Fibroblast of pulmonary artery (primary cell): ENCODE results near the gene TRAPPC12.
"Not testable (repeated sequence)": the region's sequence is repeated elsewhere in the genome, so short reads cannot be mapped to it uniquely, and the experiment has no call there.

ENCODE experiments used
- DNase-seq: peaks from one replicate; pipeline ENCODE4 v3.0.0-alpha.2; 2010; ENCODE audit warnings: low read depth
- H3K4me3 ChIP-seq: replicated peaks from 2 replicates; pipeline ENCODE4 v1.5.1; 2011; ENCODE audit warnings: low read depth, mild to moderate bottlenecking, control low read depth, low read length, moderate library complexity
- TF ChIP-seq, protein P1 (sequence below): IDR thresholded peaks from 2 replicates; pipeline ENCODE4 v1.5.1; 2011; ENCODE audit warnings: mild to moderate bottlenecking, control low read depth, low read length, inconsistent platforms; ENCODE audit errors: missing control alignments

The TRAPPC12 gene

DNA sequence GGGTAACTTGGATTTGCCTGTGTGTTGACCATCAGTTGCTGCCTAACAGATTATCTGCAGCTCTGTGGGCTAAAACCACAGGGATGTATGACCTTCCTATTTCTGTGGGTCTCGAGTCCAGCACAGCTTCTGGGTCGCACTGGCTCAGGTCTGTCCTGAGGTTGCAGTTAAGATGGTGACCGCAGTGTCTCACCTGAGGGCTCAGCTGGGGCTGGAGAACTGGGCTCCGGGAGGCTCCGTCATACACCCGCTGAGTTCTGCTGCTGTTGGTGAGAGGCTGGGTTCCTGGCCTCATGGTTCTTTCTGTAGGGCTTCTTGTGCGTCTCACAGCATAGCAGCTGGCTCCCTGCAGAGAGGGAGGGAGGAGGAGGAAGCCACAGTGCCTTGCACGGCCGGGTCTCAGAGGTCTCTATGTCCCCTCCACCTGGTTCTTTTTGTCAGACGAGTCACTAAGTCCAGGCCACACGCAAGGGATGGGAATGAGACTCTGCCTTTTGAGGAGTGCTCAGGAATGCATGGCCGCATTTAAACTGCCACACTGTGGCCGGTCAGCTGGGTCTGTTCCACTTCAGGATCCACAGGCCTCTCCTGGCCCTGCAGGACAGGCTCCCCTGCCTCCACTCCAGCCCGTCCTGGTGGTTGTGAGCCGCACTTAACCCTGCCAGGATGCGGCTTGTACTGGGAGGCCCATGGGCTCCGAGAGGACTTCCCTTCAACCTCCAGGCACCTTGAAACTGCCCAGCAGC, 72.6 kb downstream of the TRAPPC12 start:
- DNase-seq, result no peak
- TF ChIP-seq, protein P1, sequence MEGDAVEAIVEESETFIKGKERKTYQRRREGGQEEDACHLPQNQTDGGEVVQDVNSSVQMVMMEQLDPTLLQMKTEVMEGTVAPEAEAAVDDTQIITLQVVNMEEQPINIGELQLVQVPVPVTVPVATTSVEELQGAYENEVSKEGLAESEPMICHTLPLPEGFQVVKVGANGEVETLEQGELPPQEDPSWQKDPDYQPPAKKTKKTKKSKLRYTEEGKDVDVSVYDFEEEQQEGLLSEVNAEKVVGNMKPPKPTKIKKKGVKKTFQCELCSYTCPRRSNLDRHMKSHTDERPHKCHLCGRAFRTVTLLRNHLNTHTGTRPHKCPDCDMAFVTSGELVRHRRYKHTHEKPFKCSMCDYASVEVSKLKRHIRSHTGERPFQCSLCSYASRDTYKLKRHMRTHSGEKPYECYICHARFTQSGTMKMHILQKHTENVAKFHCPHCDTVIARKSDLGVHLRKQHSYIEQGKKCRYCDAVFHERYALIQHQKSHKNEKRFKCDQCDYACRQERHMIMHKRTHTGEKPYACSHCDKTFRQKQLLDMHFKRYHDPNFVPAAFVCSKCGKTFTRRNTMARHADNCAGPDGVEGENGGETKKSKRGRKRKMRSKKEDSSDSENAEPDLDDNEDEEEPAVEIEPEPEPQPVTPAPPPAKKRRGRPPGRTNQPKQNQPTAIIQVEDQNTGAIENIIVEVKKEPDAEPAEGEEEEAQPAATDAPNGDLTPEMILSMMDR, result no peak
- no peak overlapping the region for H3K4me3 ChIP-seq

DNA sequence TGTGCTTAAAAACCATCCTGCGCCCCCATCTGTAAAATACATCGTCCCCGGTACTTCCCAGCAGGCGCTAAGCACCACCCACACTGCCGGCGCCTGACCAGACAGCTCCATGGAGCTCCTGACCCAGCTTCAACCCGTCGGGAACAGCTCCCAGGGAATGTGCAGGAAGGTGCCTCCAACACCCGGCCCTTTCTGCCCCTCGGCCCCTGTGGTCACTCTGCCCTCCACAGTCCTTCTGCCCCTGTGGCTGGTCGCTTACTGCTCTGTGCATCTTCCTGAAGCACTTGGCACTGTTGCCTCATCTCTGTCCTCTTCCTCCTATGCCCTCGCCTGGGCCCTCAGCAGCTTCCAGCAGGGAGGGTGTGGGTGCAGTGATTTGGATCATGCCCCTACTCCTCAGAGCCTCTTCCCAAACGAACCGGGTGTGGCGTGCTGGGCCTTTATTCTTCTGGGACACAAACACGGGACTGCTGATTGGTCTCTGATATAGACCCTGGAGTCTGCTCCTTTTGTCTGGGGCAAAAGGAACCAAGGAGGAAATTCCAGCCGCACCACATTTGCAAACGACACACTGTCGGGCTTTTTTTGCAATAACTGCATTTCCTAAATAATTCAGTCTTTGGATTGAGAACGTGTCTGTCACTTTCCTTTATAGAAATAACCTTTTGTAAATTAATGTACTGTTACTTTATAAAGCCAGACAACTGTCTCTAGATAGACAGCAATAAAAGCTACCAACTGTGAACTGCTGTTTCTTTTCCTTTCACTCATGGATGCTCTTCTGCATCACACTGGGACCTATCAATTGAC, 73.9 kb downstream of the TRAPPC12 start:
- DNase-seq, result no peak

DNA sequence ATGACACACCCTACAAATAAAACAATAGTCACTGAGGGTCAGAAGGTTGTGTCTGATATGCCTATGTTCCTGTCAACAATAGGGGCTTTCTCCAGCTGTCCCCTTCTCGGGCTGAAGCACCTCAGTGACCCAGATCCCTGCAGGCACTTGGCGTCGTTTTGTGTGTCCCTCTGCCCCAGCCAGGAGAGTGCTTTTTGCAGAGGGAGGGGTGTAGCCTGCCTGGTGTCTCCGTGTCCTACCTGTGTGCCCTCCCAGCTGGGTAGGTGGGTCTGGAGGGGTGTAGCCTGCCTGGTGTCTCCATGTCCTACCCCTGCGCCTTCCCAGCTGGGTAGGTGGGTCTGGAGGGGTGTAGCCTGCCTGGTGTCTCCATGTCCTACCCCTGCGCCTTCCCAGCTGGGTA, 74.5 kb downstream of the TRAPPC12 start:
- DNase-seq, H3K4me3 ChIP-seq: not testable (repeated sequence)

More for the DNA sequence above, 73.9 kb downstream of the TRAPPC12 start:
- H3K4me3 ChIP-seq, result no peak overlapping the region
- TF ChIP-seq, protein P1, result no peak

DNA sequence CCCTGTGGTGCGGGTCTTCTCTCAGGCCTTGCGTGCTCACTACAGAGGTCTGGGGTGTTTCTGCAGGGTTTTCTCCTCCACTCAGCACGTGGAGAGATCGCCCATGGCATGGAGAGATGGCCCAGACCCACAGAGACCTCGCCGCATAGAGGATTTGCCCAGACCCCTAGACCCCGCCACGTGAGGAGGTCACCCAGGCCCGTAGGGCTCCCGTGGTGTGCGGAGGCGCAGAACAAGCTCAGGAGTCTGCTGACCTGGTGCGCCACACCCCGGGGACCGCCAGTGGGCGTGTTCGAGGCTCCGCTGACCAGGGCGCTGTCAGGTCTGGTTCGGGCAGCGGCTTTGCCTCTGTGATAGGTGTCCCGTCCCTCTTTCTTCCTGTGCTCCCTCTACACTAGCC, 75.3 kb downstream of the TRAPPC12 start:
- TF ChIP-seq, protein P1, result no peak
- H3K4me3 ChIP-seq, result no peak overlapping the region
- DNase-seq, result no peak

DNA sequence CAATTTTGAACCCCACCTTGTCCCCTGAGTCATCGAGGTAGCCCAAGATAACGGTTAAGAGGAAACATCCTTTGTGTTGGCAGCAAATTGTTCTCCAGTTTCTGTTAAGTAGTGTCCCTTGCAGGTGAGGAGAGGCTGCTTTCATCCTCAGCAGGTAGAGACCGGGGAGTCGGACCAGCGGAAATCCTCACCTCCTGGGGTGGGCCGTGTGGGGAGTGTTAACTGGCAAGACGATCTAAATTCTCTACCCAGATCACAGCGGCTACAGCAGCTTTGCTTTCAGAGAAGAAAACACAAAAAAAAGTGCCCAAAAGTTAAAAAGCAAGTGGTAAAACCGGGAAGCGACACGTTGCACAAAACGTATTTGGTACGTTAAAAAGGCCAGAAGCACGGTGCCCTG, 76.6 kb downstream of the TRAPPC12 start:
- H3K4me3 ChIP-seq, result no peak overlapping the region
- TF ChIP-seq, protein P1, result no peak
- DNase-seq, result no peak

DNA sequence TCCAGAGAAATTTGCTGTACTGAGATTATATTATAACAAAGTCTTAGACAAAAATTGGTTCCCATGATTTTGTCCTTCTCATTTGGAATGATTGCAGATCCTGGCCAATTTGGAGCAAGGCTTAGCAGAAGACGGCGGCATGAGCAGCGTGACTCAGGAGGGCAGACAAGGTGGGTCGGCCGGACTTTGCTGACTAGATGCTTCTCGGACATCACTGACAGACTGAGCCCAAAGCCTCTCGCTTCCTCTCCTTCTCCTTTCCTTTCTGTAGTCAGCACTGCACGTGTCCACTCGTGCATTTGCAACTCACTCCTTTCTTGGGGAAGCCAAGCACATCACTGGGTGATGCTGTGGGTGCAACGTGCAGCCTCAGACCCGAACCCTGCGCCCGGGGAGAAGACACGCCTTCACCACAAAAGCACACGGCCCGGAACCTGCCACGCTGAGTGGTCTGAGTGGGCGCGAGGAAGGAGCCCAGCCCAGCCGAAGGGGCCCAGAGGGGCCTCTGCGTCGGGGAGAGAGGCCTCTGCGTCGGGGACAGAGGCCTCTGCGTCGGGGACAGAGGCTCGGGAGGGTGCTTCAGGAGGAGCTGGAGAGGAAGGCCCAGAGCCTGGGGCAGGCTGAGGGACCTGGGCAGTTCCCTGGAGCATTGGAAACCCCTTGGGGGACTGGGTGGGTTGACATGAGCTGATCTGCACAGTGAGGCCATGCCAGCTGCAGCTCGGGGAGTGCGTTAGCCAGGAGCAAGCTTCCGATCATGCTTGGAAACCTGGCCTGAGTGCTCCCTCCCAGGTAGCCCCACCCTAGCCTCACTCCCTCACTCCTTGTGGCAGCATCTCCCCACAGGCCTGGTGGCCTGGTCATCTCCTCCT, 78.3 kb downstream of the TRAPPC12 start:
- no peak overlapping the region for H3K4me3 ChIP-seq
- no peak for DNase-seq
- TF ChIP-seq, protein P1, result no peak
